OCI-LY7 (cell line): ENCODE results near the gene PDCD10. TPM values are rescaled to one million over a fixed set of nuclear protein-coding genes. Genes with fewer than 3 reads are reported as not detected.

ENCODE experiments used
- BruUV-seq: library from RNA; stranded (reverse); fragments of 400-500 nt; replicated peaks from 2 replicates; lab custom pipeline; 2021; lab: Mats Ljungman, UMichigan
- CTCF ChIA-PET: fragments of 300-600 bp; sonication (Branson Sonifier 250); formaldehyde crosslinking; loops from one replicate; lab custom pipeline; 2022; ENCODE audit warnings: antibody characterized with exemption; ENCODE audit not compliant: unreplicated experiment; lab: Charles Lee
- POLR2A ChIA-PET: fragments of 300-600 bp; sonication (Branson Sonifier 250); formaldehyde crosslinking; loops from one replicate; lab custom pipeline; 2022; ENCODE audit warnings: antibody characterized with exemption; lab: Charles Lee
- DNase-seq: peaks from one replicate; pipeline ENCODE4 v3.0.0-alpha.2; 2015; ENCODE audit warnings: low spot score
- H2AFZ ChIP-seq: fragments of 200-600 bp; sonication (generic), shearing (Covaris generic); 2 replicates; pipeline ENCODE4 v1.6.1; 2014; ENCODE audit warnings: mild to moderate bottlenecking, antibody characterized with exemption, low read length, moderate library complexity
- H3K27ac ChIP-seq: fragments of 200-600 bp; sonication (generic); 2 replicates; pipeline ENCODE4 v1.5.1; 2014; ENCODE audit warnings: mixed run types, low read depth, mild to moderate bottlenecking, moderate library complexity, low read length, inconsistent platforms; ENCODE audit not compliant: poor library complexity, severe bottlenecking
- H3K36me3 ChIP-seq: fragments of 200-600 bp; sonication (generic); 2 replicates; pipeline ENCODE4 v1.6.1; 2014; ENCODE audit warnings: mild to moderate bottlenecking, antibody characterized with exemption, low read length, moderate library complexity, mixed read lengths; ENCODE audit not compliant: insufficient read depth
- H3K4me1 ChIP-seq: fragments of 200-600 bp; sonication (generic); 2 replicates; pipeline ENCODE4 v1.5.1; 2014; ENCODE audit warnings: mild to moderate bottlenecking, low read length; ENCODE audit not compliant: insufficient read depth, poor library complexity, severe bottlenecking
- H3K4me2 ChIP-seq: fragments of 200-600 bp; sonication (generic); 2 replicates; pipeline ENCODE4 v1.6.1; 2014; ENCODE audit warnings: mild to moderate bottlenecking, low read length
- H3K4me3 ChIP-seq: fragments of 200-600 bp; sonication (generic); 2 replicates; pipeline ENCODE4 v1.5.1; 2014; ENCODE audit warnings: mild to moderate bottlenecking, low read depth, low read length; ENCODE audit not compliant: poor library complexity, severe bottlenecking
- H3K79me2 ChIP-seq: fragments of 200-600 bp; sonication (generic); 2 replicates; pipeline ENCODE4 v1.6.1; 2016; ENCODE audit warnings: low read depth, mild to moderate bottlenecking, low read length, moderate library complexity, mixed read lengths; ENCODE audit not compliant: insufficient read depth
- H3K9me2 ChIP-seq: fragments of 200-600 bp; sonication (generic); 2 replicates; pipeline ENCODE4 v1.6.1; 2016; ENCODE audit warnings: mild to moderate bottlenecking, low read length, mixed read lengths; ENCODE audit not compliant: insufficient read depth
- H3K9me3 ChIP-seq: fragments of 200-600 bp; sonication (generic); 2 replicates; pipeline ENCODE4 v1.6.1; 2014; ENCODE audit warnings: mild to moderate bottlenecking, mixed run types, low read length, mixed read lengths
- H4K20me1 ChIP-seq: fragments of 200-600 bp; sonication (generic); 2 replicates; pipeline ENCODE4 v1.6.1; 2014; ENCODE audit warnings: mild to moderate bottlenecking, antibody characterized with exemption, low read length, moderate library complexity, mixed read lengths; ENCODE audit not compliant: insufficient read depth
- CTCF ChIP-seq: fragments of 200-600 bp; sonication (generic); conservative IDR thresholded peaks from 2 replicates; pipeline ENCODE4 v1.5.1; 2014; ENCODE audit warnings: mild to moderate bottlenecking, antibody characterized with exemption, low read length, moderate library complexity, mixed read lengths
- EZH2phosphoT487 ChIP-seq: fragments of 200-600 bp; sonication (generic); IDR thresholded peaks from 2 replicates; pipeline ENCODE4 v1.6.1; 2018; ENCODE audit warnings: low read depth, borderline replicate concordance, mild to moderate bottlenecking, mixed run types, antibody characterized with exemption, low read length, moderate library complexity, mixed read lengths
- intact Hi-C: fragments of 100-400 bp; cut with micrococcal nuclease; formaldehyde crosslinking; loops from one replicate; pipeline ENCODE4 v1.10.0; 2022; ENCODE audit not compliant: unreplicated experiment
- total RNA-seq, 2 experiments: library from RNA; depleted of rRNA in 1 of 2; stranded (reverse); fragments of >200 nt in 1 of 2; shearing (Covaris generic) in 1 of 2; gene quantifications; 2 replicates each; pipeline ENCODE4 v1.2.3, GENCODE V29; 2014 to 2022

Gene PDCD10
- total RNA-seq, 2 experiments from 2014 or later: 76.3 to 84.4 TPM

GRCh38 chr3:167776066-167776685 is 41.5 kb upstream of the PDCD10 start:
- Histone ChIP-seq H3K4me2 (peak overlapping the region; percentile 57), H3K36me3 (peaks cover 34% of the 10 kb centered on the region), H3K27ac (peak overlapping the region; percentile 69), H2AFZ (peak overlapping the region; percentile 51; the same call in 1 of the 2 replicates), H3K9me3 (peaks cover 34% of the 10 kb centered on the region), H4K20me1 (no peaks in the 10 kb centered on the region), H3K4me3 (peak overlapping the region; percentile 35), H3K79me2 (no peaks in the 10 kb centered on the region), H3K9me2 (no peaks in the 10 kb centered on the region), H3K4me1 (peaks cover 57% of the 10 kb centered on the region)
- no peak for DNase-seq
- TF ChIP-seq CTCF: no peak
- no peak for TF ChIP-seq EZH2phosphoT487
- ChIA-PET POLR2A (interaction anchor here (0.6 to 1.8 kb wide), 10 partner anchors 9 to 113 kb away, joined by 3 to 7 read pairs (median 3); partner anchors contain the start of gene SERPINI1), CTCF (interaction anchor here (0.6 kb wide), 1 partner anchor 27 kb away, joined by 4 read pairs; no protein-coding TSS in a partner anchor)
- intact Hi-C loops: no loop called here
- no TSS peak for BruUV-seq

DNA sequence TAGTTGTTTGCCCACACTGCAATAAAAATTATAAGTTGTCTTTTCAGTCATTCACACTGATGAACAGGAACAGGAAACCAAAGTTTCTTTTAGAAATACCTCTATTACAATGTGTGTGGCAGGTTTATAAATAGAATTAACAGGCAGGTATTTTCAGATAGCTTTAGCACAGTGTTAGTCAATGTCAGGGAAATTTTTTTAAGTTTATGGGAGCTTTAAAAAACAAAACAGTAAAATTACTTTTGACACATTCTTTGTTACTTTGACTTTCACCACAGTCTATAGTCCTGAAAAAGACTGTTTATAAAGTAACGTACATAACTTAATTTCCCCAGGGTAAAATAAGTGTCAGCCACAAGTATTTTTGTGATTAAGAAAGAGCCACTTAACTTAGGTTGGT is 38.9 kb upstream of the PDCD10 start:
- CTCF ChIA-PET: interaction anchor here (0.7 to 1.6 kb wide), 3 partner anchors 20 to 38 kb away, joined by 3 to 4 read pairs (median 4); no protein-coding TSS in a partner anchor
- peak overlapping the region; percentile 89 for H3K27ac ChIP-seq
- peaks cover 59% of the 10 kb centered on the region for H3K4me1 ChIP-seq
- H4K20me1 ChIP-seq: no peaks in the 10 kb centered on the region
- peaks cover 28% of the 10 kb centered on the region for H3K36me3 ChIP-seq
- intact Hi-C loops: loop anchor here (1.0 to 2.0 kb wide), 2 partner anchors 21 to 38 kb away; partner anchors contain the start of gene SERPINI1
- BruUV-seq: no TSS peak
- H3K79me2 ChIP-seq: no peaks in the 10 kb centered on the region
- H3K9me3 ChIP-seq: peaks cover 36% of the 10 kb centered on the region
- peak overlapping the region; percentile 78 for H2AFZ ChIP-seq
- no peaks in the 10 kb centered on the region for H3K9me2 ChIP-seq
- H3K4me3 ChIP-seq: peak overlapping the region; percentile 54
- H3K4me2 ChIP-seq: peak overlapping the region; percentile 71
- POLR2A ChIA-PET: interaction anchor here (0.7 to 4.0 kb wide), 13 partner anchors 9 to 82 kb away, joined by 3 to 60 read pairs (median 3); partner anchors contain the start of genes PDCD10 and SERPINI1
- peak; percentile 52 for DNase-seq
- TF ChIP-seq EZH2phosphoT487 (no peak), CTCF (no peak)
